GM10266 (cell line): ENCODE measurements around the gene GNAQ.
"Not testable (repeated sequence)": the region's sequence is repeated elsewhere in the genome, so short reads cannot be mapped to it uniquely, and the experiment has no call there.

ENCODE experiments used
- DNase-seq: peaks from one replicate; pipeline ENCODE4 v3.0.0; 2012; ENCODE audit errors: extremely low spot score
- CTCF ChIP-seq: IDR thresholded peaks from 2 replicates; pipeline ENCODE4 v1.5.1; 2012; ENCODE audit warnings: mild to moderate bottlenecking, low read depth; ENCODE audit not compliant: control insufficient read depth, insufficient read depth; ENCODE audit errors: missing control alignments

Gene GNAQ

GRCh38 chr9:77705636-77706035 lies 326.0 kb downstream of the GNAQ start:
- no peak for DNase-seq
- TF ChIP-seq CTCF: no peak

GRCh38 chr9:77702521-77703390 lies 328.9 kb downstream of the GNAQ start:
- not testable (repeated sequence) for DNase-seq

DNA sequence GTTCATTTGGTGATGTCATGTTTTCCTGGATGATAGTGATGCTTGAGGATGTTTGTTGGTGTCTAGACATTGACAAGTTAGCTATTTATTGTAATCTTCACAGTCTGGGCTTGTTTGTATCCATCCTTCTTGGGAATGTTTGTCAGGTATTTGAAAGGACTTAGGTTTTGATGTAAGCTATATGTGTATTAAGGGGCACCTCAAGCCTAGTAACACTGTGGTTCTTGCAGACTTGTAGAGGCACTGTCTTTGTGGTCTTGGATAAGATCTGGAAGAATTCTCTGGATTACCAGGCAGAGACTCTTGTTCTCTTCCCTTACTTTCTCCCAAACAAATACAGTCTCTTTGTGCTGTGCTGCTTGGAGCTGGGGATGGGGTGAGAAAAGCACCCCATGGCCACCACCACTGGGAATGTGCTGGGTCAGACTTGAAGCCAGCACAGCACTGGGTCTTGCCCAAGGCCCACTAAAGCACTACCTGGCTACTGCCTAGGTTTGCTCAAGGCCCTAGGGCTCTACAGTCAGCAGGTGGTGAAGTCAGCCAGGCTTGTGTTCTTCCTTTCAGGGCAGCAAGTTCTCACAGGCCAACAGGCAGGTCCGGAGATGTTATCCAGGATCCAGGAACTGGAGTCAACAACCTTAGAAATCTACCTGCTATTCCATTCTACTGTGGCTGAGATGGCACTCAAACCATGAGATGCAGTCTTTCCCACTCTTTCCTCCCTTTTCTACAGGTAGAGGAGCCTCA lies 334.2 kb downstream of the GNAQ start:
- no peak for TF ChIP-seq CTCF
- no peak for DNase-seq

DNA sequence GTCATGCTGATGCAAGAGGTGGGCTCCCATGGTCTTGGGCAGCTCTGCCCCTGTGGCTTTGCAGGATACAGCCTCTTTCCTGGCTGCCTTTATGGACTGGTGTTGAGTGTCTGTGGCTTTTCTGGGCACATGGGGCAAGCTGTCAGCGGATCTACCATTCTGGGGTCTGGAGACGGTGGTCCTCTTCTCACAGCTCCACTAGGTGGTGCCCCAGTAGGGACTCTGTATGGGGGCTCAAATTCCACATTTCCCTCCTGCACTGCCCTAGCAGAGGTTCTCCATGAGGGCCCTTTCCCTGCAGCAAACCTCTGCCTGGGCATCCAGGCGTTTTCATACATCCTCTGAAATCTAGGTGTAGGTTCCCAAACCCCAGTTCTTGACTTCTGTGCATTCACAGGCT lies 340.9 kb downstream of the GNAQ start:
- not testable (repeated sequence) for DNase-seq

- DNase-seq: not testable (repeated sequence)
Measured at GRCh38 chr9:77690119-77690518, 341.5 kb downstream of the GNAQ start.

DNA sequence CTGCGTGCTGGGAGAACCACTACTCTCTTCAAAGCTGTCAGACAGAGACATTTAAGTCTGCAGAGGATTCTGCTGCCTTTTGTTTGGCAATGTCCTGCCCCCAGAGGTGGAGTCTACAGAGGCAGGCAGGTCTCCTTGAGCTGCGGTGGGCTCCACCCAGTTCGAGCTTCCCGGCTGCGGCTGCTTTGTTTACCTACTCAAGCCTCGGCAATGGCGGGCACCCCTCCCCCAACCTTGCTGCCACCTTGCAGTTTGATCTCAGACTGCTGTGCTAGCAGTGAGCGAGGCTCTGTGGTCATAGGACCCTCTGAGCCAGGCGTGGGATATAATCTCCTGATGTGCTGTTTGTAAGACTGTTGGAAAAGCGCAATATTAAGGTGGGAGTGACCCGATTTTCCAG lies 343.9 kb downstream of the GNAQ start:
- DNase-seq: not testable (repeated sequence)

GRCh38 chr9:77680581-77680980 lies 351.0 kb downstream of the GNAQ start:
- no peak for DNase-seq
- TF ChIP-seq CTCF: no peak

DNA sequence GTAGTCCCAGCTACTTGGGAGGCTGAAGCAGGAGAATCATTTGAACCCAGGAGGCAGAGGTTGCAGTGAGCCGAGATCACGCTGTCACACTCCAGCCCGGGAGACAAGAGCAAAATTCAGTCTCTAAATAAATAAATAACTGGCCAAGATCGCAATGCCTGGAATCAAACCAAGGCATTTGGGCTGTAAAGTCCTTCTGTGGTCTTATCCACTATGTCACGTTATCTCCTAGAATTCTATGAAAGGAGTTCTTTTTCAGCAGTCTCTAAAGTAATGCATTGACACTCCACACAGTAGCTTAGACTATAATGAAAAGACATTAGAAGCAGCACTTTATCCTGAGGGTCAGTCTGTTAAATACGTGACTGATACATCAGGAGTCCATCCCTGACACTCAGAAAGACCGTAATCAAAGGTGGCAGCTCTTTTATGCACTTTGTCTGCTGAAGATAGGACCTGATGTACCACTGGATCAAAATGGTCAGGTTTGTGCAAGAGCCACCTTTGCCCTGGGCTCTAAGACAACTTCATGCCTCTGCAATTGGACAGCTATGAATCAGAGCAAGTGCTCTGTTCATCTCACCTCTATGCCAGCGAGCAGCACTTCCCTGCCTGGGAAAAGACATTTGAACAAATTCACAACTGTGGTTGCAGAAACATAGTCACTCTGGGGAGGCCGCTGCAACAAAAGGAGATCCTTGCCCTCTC lies 351.8 kb downstream of the GNAQ start:
- DNase-seq: no peak
- no peak for TF ChIP-seq CTCF

- no peak for DNase-seq
- TF ChIP-seq CTCF: no peak
Measured at GRCh38 chr9:77679088-77679487, 352.5 kb downstream of the GNAQ start.
